ENCODE results near the gene MSH5. TPM values are rescaled to one million over a fixed set of nuclear protein-coding genes. Genes with fewer than 3 reads are reported as not detected.

MSH5 gene
- 10 to 100 TPM; 47.4 to 47.7 TPM for total RNA-seq

GRCh38 chr6:31739639-31740396 lies at the start of gene MSH5:
TSS of gene MSH5 (plus strand) at chr6:31740005. CDS start at chr6:31740467, 462 bp downstream.

GRCh38 chr6:31702819-31703716 lies 36.7 kb upstream of the MSH5 start, which contains the start of gene ABHD16A:
TSS of gene ABHD16A (minus strand) at chr6:31703324. CDS start at chr6:31703281, 43 bp downstream.

GRCh38 chr6:31706599-31706998 lies 33.2 kb upstream of the MSH5 start, which contains the start of gene LY6G6F:
TSS of gene LY6G6F (plus strand) at chr6:31706866. CDS start at chr6:31706907, 41 bp downstream.

DNA sequence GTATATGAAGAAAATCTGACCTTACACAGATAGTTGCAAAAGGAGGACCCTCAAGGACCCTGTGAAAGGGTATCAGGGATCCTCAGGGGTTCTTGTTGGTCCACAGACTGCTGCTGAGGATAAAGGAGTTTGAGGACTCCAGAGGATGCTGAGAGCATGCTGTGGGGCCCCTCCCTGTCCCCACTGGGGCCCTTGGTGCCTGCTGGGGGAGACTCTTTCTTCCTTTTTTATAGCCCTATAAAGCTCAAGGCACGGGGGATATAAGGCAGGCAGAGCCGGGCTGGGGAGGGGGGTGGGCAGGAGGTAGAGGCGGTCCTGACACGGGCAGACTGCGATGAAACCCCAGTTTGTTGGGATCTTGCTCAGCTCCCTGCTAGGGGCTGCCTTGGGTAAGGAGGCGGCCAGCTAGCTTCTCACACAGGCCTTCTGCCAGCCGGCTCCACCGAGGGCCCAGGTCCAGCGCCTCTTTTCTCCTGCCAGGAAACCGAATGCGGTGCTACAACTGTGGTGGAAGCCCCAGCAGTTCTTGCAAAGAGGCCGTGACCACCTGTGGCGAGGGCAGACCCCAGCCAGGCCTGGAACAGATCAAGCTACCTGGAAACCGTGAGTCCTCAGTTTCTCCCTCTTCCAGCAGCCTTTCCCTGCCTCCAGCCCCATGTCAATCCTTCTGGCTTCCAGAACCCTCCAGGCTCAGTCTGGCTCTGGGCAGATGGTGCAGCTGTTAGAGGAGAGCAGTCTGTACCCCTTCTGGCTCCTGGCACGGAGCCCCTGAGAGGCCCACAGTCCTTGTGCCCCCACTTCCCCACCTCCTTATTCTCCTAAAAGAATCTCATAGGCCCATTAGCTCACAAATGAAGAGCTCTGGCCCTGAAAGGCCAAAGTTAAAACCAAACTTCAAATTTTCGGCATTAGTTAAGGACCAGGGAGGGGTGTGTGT lies 24.5 kb upstream of the MSH5 start, which contains the start of gene LY6G6D:
TSS of gene LY6G6D (plus strand) at position 327 of the 937 bp plus-strand sequence. CDS start at position 335, 8 bp downstream.

DNA sequence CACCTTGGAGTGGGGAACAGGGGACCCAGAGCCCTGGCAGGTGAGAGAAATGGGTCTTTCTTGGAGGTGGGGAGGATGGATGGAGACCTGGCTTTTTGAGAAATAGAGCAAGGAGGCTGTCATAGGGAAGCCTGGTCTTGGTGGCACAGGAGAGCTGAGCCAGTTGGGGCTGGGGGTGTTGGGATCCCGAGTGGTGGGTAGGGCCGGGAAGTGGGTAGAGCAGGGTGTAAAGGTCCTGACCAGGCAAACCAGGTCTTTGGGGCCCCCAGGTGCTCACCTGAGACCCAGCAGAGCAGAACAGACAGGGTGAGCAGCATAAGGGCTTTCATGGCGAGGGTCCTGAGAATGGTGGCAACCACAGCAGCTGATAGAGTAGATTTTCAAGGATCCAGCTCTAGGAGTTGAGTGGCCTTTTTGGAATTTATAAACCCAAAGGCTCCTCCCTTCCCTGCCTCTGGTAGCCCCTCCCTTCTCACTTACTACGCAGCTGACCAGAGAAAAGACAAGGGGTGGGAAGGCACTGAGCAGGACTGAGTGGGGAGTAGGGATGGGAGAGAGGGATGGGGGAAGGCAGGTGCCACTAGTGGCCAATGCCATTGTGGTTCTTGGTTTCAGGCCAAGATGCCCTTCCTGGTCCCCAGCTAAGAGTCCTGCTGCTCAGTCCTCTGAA lies 18.3 kb upstream of the MSH5 start, which contains the start of gene LY6G6C:
TSS of gene LY6G6C (minus strand) at position 396 of the 670 bp plus-strand sequence. CDS start at position 329, 67 bp downstream.

GRCh38 chr6:31723245-31723979 lies 16.4 kb upstream of the MSH5 start, which contains the start of gene MPIG6B:
TSS of gene MPIG6B (plus strand) at chr6:31723373. CDS start at chr6:31723384, 11 bp downstream.

DNA sequence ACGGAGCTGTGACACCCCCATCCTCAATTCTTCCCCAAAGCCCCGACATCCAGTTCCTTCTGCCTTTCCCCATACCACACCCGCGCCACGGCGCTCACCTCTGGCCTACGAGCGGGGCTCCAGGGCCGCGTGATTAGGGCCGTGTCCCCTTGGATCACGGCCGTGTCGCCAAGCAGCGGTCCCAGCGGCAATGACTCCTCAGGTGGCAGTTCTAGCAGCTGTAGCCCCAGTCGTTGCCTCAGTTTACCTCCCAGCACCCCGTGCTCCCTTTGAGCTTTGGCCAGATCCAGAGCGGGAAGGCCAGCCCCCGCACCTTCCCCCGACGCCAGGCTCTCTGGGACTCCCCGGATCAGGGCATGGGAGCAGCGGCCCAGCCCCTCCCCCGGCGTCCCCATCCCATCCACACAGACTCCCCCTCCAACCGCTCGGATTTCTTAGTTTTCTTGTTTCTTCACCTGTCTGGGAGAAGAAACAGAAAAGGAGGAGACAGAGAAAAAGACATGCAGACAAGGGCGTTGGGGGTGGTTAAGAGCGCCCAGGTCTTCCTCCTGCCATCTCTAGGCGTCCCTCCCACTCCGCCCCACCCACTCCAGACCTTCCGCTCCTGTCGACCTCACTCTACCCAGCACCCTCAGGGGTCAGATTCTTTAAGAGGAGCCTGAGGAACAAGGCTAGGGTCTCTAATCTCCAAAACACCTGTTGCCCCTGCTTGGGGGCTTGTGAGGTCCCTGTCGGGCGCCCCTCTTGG lies 10.9 kb upstream of the MSH5 start, which contains the start of gene DDAH2:
TSS of gene DDAH2 (minus strand) at position 533 of the 748 bp plus-strand sequence. CDS start at position 395, 138 bp downstream.

DNA sequence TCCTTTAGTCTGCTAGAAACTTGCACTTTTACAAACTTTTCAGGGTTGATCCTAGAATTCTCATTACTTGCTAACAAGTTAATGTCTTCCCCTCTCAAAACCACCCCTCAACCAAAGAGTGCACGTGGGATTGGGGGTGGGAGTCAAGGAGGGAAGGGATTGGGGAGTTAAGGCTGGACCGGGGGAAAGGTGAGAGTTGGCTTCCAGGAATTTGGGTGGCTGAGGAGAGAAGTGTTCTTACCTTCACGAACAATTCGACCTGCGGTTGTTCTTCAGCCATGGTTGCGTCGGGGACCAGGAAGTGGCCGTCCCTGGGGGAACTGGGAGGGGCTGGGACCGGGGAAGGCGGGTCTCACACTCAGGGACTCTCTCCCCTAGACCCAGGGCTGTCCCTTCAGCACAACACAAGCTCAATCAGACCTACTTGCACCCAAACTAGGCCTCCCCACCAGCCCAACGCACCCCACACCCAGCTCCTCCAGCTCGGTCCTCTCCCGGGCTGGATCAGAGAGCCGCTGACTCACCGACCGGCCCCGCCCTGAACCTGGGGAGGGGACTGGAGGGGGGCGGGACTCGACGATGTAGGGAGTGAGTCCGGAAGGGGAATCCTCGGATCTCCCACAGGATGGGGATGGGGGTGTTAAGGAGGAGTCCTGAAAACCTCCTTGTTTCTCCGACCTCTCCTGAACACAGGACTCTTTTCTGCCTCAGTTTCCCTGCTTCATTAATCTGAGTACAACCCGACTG lies 3.6 kb upstream of the MSH5 start, which contains the start of gene CLIC1:
TSS of gene CLIC1 (minus strand) at position 510 of the 747 bp plus-strand sequence. CDS start at position 280, 230 bp downstream.

DNA sequence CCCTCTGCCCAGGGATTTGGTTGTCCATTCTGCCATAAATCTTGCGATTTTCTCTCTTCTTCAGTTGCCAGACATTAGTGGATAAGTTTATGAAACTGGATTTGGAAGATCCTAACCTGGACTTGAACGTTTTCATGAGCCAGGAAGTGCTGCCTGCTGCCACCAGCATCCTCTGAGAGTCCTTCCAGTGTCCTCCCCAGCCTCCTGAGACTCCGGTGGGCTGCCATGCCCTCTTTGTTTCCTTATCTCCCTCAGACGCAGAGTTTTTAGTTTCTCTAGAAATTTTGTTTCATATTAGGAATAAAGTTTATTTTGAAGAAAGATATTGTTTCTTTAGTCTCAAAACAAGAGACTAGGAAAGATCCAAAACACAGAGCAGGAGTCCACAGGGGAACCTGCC lies 22.6 kb downstream of the MSH5 start, which contains the start of gene SAPCD1:
TSS of gene SAPCD1 (plus strand) at position 301 of the 400 bp plus-strand sequence. CDS start 399 bp downstream, outside the sequence.

DNA sequence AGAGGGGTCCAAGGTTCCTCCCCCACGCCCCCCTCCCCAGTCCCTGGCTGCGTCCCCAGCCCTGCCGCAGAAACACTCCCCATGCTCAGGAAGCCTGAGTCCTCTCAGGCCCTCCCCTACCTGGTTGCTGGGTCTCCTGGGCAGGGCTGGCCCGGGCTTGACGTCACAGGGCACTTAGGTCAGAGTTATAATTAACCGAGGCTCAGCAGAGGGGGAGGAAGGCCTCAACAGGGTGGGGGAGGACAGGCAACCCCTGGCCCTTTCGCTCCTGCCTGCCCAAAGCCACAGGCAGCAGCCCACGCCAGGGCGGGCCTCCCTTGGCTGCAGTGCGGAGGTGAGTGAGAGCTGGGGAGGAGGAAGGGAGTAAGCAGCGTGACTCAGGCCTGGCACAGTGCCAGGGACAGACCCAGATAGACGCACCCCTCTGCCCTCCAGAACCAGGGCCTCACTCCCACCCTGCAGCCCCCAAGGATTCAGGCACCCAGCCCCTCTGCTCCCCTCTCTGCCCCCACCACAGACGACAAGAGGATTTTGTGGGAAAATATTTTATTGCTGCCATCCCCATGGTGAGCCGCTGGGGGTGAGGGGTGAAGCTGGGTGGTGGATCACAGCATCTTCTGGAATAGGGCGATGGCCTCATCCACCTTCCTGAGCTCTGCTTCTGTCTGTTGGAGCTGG lies 37.3 kb downstream of the MSH5 start, which contains the start of gene VWA7:
TSS of gene VWA7 (minus strand) at position 340 of the 678 bp plus-strand sequence. CDS start 549 bp downstream, outside the sequence.

GRCh38 chr6:31795616-31796298 lies 56.0 kb downstream of the MSH5 start, which contains the start of gene VARS1:
TSS of gene VARS1 (minus strand) at chr6:31795752. CDS start at chr6:31795217, 535 bp downstream.

DNA sequence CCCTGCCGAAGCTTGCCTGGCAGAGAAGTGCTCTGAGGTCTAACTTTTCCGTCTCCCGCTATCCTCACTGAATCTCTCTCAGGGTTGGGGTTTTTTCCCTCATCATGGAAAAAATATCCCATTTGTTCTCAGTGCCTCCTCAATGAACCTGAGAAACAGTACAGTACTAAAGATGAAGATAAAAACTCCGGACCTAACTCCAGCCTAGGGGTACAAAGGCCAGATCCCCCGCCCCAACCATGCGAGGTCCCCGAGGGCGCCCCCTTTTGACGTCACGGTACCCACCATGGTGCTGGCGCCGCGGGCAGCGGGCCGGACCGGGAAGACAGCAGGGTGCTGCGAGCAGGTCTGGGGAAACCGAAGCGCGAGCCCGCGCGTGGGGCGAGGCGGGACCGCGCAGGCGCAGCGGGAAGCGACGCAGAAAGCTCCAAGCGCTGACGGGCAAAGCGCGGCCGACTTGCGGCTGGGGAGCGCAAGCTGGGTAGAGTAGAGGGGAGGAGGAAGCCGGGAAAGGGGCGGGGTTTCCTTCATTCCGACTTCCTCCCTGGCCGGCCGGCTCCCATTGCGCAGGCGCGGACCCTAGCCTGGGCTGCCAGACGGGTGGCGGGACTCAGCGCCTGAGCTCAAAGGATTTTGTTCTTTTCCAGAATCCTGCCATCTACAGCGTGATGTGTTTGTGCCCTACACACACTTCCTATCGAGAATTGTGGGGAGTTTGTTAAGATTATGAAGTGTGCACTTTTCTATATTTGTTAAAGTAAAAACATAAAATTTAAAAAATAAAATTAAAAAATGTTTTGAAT lies 66.9 kb downstream of the MSH5 start, which contains the start of gene LSM2:
TSS of gene LSM2 (minus strand) at position 497 of the 803 bp plus-strand sequence. CDS start at position 288, 209 bp downstream.

